Activated naive CD4-positive, alpha-beta T cell (primary cell): ENCODE data around the gene SLC4A5.

Source experiments
- DNase-seq, 4 experiments: peaks; one replicate each; lab custom pipeline; 2025; lab: John Stamatoyannopoulos, UW

The SLC4A5 gene

DNA sequence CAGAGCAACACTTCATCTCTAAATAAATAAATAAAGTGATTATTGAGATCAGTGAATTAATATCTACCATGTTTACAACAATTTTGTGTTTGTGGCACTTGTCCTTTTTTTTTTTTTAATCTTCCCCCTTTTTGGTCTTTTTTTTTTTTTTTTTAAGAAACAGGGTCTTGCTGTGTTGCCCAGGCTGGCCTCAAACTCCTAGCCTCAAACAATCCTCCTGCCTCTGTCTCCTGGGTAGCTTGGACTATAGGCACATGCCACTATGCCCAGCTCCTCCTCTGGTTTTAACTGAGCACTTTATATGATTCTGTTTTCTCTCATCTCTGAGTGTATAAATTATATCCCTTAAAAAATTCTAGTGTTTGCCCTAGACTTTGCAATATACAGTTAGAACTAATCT lies 30.3 kb downstream of the SLC4A5 start:
- no peak for DNase-seq

DNA sequence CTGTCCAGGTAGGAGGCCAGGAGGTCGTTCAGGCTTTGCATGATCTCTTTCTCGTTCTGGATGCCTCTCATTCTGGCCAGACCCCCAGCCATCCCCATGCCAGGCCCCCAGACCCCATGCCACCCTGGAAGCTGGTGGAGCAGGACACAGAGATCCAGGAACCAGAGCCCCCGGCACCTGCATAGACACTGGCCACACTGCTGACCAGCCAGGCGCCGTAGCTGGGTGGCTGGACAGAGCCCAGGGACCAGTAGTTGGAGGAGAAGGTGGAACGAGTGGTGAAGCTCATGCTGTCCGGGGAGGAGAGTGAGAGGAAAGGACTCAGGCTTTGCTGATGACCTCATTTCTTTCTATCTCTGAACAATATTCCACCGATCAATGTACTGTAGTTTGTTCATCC lies 35.5 kb downstream of the SLC4A5 start:
- DNase-seq, result no peak

DNA sequence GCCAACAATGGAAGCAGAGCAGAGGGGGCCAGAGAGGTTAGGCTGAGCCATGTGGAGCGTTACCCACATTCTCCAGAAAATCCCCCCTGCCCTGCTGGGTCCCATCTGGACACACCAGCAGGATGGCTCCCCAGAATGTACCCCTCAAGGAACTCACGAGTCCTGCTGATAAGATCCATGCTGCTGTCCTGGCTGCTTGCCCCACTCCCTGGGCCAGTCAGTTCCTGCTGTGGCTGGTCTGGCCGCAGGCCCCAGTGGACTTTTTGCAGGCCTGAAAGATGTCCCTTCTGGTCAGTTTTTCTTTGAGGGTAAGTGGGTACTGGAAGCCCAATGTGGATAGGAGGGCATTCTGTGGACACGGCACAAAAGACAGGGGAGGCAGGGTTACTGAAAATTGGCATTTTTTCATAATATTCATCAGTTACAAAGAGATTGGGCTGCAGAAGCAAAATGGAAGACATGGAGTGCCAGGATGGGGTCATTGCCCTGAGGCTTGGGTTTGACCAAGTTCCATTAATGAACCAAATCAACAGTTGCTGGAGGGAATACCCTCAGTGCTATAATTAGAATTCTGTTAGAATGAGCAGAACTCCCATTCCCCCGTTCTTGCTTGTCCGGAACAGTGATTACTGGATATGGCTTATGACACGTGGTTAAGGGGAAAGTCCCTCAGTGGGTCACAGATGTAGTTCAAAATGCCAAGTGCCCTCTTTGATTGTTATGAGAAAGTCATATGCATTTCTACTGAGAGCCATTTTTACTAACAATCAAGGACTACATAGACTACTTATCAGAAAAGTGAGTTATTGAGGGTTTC lies 38.7 kb downstream of the SLC4A5 start:
- DNase-seq, result no peak

DNA sequence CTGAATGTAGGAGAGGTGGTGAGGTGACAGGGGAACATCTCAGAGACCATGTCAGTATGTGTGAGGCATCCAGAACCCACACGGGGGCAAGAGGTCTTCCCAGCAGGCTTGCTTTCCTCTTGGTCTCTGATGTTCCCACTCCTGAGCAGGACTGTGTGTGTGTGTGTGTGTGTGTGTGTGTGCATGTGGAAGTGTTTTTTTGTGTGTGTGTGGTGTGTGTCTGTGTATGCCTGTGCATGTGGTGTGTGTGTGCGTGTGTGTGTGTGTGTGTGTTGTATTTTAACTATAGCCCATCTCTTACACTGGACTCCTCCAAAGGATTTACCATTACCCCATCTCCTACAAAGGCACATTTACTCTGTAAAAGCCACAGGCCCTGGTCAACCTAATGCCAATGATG lies 40.4 kb downstream of the SLC4A5 start:
- no peak for DNase-seq

DNA sequence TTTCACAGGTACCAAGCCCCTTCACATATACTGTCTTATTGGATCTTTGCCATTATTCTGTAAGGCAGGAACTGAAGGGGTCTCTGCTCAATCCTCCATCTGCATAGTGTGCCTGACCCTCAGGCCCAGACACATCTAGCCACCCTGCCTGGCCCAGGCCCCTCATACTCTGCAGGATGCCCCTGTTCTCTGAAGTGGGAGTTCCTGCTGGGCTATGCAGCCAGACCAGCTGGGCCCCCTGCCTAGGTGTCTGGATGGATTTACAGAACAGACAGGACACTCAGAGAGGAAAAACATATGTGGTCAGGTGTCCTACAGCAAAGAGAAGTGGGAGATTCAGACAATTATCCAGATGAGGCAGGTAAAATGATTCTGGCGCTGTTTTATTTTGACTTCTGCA lies 42.0 kb downstream of the SLC4A5 start:
- no peak for DNase-seq

DNA sequence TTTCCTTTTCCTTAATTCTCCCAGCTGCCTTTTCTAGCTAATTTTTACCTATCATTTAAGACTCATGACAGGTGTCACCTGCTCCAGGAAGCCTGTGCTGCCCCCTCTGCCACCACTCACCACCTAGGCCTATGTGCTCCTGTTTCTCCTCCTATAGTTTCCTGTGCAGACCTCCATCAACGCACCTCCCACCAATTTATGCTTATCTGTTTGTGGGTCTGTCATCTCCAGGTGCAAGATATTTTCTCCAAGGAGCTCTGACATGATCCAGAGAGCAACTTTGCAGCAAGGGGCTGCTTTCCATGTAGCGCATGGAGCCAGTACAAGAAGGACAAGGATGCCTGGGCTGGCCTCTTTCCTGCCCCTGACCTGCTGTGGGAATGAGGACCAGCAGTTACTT lies 42.7 kb downstream of the SLC4A5 start:
- DNase-seq, result no peak

DNA sequence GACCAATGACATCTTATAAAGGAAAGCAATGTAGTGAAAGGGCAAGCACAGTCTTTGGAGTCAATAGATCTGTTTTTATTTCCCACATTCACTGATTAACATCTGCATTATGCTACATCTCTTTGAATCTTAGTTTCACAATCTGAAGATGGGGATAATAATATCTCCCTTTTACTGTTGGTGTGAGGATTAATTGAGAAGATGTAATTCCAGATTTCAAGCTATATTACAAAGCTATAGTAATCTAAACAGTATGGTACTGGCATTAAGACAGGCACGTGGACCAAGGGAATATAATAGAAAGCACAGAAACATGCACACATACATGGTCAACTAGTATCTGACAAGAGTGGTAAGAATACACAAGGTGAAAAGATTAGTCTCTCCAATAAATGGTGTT lies 45.3 kb downstream of the SLC4A5 start:
- no peak for DNase-seq

DNA sequence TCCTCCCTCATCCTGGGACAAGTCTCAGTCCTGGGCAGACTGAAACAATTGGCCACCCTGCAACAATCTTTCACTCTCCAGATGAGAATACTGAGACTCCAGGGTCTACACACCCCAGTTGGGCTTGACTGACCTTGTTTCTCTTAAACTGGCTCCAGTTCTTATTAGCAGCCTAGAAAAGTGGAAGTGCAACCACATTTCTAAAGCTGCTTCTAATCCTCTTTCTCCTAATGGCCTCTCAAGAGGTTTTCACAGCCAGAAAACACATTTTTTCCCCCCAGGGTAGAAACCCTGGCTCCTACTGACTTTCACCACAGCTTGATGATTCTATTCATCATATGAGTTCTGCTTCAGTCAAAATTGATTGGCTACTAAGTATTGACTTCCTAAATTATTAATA lies 45.8 kb downstream of the SLC4A5 start:
- DNase-seq, result no peak

DNA sequence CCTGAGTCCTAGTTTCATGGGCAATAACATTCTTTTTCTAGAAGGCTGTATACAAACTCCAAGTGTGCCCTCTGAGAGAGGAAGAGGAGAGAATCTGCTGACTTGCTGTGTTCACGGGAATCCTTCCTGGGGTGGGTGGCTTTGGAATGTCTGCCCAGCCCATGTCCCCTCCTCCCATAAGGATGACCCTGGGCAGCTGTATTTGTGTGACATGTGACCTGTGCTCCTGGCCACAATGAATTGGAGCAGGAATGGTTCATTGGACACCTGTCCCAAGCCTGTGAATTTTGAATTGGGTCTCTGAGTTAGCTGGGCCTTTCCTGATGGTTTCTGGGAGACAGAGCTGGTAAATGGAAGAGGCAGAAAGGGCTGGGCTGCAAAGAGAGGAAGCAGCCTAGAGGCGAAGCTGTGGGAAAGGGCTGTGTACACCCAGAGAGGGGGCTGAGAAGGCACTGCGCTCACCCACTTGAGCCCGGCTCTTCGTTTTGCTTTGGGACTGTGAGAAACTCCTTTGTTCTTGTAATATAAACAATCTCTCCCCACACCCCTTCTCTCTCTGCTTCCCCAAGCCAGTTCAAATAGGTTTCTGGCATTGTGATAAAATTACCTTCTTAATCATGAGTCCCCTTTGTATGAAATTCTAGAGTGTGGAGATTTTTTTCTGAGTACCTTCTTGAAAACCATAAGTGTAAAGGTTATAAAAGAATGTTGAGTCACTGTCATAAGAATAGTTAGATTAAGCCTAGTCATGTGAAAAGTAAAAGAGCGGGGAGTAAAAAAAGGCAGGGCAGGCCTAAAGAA lies 49.8 kb downstream of the SLC4A5 start:
- no peak for DNase-seq

DNA sequence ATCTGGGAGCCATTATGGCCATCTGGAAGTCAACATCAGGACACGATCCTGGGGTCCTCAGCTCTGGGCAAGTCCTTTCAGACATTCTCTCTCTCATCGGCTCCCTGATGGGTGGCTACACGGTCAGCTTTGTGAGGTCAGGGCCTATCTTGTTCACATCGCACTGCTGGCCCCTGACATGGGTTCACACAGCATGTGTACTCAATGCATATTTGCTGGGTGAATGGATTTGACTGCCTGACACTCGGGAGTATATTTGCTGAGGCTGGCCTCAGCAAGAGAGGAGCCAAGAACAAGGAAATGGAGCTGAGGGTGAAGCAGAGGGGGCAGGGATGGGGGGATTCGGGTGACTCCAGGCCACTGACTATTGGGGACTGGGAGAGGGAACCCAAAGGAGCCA lies 50.5 kb downstream of the SLC4A5 start:
- no peak for DNase-seq

DNA sequence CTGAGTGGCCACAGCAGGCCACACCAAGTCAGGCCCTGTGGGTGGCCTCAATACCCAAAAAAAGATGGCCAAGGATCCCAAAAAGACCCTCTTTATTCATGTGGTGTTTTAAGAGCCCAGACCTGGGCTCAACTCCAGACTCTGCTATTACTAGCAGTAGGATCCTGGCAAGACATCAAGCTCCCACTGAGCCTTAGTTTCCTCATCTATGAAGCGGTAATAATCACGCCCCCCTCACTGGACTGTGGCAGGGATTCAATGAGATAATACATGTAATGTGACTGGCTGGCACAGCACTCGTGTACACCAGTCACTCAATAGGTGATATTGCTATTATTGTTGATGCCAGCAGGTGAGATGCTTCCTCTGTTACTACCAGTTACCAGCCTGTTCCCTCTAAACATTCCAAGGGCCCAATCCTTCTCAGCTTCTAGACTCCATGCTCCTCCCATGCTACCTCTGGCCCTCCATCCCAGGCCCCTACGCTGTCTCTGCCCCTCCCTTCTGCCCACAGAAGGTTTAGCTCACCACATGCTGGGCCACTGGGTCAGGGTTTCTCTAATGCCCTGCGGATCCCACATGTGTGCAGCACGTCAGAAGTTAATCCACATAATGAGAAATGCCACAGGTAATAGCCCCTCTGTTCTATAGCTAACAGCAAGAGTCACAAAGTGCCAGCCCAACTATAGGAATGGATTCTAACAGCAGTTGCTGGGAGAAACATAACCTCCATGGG lies 51.2 kb downstream of the SLC4A5 start:
- DNase-seq, result no peak

DNA sequence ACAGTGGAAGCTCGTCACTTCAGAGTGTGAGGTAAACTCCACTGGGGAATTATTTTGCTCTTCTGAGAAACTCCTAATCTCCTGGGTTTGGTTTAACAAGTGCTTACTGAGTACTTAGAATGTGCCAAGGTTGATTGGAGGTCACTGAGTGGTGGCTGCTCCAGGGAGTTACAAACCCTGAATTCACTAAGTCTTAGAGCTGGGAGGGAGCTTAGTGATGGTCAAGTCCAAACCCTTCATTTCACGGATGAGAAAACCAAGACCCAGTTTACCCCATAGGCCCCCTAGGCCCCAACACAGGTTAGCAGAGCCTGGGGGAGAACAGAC lies 52.0 kb downstream of the SLC4A5 start:
- DNase-seq, result no peak

DNA sequence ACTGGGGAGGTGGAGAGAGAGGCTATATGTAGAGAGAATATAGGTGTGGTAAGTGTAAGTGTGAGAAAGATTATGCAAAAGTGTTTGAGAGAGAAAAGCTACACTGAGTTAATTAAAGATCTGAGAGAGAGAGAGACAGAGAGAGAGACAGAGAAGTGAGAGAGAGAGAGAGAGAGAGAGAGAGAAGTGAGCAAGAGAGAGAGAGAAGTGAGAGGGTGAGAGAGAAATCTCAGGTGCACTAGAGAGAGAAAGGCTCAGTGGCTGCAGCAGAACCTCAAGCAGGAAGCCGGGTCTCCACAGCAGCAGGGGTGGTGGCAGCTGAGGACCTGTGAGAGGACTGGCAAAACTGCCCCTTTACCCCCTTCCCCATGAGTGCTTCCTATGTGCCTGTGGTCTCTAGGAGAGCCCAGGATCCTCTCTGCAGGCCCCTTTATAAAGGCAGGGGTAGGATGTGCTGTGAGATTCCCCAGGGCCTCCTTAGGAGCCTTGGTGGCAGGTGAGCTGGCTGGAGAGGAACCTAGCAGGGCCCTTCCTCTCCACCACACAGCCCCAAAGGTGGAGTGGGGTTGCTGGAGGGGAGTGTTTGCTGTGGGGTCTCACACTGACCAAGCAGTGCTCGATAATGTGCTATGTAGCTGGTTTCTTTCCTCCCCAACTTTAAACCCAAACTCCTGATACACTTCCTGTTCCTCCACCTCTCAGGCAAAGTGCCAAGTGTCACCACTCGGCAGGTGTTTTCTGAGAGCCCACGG lies 52.6 kb downstream of the SLC4A5 start:
- DNase-seq, result peak in 2 of 4 experiments; percentile 17

DNA sequence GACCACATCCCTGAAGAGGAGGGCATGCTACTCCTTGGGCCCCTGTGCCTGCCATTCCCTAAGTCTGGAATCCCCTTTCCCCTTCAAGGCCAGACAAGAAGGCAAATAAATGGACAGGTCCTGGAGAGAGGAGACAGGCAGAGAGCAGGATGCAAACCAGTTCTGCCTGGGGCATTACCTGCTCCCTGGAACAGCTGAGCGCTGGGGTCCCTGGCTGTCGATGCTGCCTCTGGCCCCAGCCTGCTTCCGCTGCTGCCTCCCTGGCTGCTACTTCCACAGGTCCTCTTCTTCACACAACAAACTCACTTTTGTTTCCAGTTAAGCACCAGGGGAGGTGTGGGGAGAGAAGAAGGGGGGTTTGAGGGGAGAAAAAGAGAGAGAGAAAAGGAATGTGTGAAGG lies 53.1 kb downstream of the SLC4A5 start:
- peak in 1 of 4 experiments; percentile 2 for DNase-seq

DNA sequence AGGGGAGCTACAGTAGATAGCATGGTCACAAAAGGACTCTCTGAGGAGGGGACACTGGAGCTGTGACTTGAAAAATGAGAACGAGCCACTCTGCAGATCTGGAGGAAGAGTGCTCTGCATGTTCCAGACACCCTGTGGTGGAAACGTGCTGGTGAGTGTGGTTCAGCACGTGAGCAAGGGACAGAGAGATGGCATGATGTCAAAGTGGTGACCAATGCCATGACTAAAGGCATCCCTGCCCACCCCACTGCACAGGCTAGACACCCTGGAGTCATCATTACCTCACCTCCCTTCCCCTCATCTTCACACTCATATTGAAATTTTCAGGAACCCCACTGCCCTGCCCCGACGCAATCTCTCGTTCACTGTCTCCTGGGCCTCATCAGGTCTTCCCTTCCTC lies 56.5 kb downstream of the SLC4A5 start:
- no peak for DNase-seq

DNA sequence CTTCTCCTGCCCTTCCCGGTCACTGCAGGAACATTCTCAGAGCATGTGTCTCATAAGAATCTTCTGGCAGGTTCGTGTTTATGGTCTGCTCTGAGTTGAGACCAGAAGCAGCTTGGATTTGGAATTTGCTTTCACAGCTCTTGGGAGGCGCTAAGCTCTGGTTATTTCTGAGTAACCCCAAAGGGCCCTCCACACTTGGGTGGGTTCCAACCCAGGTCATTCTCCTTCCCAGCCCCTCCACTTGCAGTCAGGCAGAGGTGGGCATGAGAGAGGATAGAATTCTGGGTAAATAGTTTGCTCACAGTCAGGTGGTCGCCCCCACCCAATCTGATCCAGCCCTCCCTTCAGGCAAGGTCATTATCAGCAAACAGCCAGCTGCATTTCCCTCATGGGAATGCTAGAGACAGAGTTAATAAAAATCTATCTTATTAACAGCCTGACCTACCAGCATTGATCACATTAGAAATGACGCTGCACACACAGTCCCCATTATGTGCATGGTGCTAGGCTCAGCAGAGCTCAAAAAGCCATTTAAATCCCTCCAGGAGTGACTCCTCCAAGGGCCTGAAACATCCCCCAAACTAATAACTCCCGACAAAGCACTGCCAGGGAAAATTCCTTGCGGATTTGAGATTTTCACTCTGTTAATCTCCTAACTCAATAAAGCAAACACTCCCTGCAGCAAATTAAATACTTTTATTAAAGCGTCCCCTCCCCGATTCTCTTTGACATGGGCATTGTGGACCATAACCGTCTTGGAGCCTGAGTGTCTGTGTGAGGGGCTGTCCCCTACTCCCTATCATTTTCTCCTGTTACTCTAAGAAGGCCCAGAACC lies 61.9 kb downstream of the SLC4A5 start:
- no peak for DNase-seq

DNA sequence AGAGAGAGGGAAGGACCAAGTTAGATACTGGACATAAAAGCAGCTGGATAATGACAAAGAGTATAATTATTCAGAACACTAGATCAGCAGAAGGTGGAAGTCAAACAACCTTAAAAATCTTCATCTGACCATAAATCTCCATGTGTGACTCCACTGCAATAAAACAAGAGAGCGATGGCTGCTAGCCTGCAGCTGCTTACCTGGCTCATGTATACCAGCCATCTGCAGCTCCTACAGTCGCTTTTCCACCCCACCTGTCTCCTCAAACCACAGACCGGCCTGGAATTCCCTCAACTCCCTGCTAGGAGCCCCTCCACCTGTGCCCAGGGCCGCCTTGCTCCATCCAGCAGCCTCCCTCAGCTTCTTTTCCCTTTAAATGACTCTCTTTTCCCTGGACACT lies 64.5 kb downstream of the SLC4A5 start:
- DNase-seq, result no peak

DNA sequence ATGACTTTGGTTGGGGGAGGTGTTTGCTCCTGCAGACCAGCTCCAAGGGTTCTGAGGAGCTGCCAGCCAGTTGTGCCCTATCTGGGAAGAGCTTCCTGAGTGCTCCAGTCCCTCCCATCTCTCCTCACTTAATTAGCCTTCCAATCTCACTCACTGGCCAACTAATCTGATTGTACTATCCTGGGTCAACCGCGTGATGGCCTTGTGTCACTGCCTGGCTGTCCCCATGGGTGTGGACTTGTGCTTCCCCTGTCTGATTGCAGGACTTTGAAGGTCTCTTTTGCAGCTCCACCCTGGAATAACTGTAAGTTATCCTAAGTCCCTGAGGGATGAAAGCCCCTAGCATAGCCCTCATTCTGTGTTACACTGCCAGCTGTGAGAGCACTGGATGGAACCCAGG lies 65.0 kb downstream of the SLC4A5 start:
- DNase-seq, result no peak

DNA sequence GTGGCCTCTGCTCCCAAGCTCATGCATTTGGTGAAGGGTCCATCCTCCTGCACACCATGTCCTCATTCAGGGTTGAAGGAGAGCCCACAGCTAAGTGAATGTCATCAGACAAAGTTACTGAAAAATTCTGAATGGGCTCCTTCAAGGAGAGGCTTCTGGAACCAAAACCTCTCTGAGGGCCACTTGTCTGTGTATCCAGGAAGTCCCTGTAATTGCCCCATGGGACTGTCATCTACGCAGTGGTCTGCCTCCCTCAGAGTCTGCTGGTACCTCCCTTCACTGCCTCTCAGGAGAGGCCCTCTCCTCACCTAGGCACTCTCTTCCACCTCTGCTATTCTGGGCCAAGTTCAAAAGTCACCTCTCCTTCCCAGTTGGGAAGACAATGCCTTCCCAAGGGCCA lies 68.0 kb downstream of the SLC4A5 start:
- DNase-seq, result no peak

DNA sequence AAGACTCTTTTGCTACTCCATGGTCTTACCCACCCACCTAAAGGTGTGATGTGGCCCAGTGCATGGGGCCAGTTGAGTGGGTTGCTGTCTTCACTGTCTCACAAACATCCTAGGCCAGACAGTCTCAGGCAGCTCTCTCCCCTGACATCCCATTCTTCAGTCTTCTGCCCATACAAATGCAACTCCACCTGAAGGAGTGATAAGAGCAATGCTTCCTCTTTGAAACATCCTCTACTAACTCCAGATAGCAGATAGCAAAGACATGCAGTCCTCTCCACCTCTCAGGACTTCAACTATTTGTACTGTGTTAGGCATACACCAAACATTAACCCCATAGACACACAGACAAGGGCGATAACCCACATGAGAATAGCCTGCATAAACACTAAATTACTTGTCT lies 73.5 kb downstream of the SLC4A5 start:
- no peak for DNase-seq

DNA sequence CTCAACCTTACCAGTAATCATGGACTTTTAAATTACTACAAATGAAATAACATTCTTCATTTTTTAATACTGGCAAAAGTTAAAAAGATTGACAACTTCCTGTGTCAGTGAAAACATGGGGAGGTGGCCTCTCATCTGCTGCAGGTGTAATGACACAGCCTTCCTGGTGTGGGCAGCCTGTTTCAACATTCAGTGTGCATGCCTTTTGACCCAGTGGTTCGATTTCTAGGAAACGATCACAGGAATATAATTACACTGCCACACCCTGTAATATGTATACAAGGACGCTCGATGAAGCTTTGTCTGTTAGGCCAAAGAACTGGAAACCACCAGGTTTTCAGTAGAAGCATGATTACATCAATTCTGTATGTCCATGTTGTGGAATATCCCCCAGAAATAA lies 76.1 kb downstream of the SLC4A5 start:
- peak in 2 of 4 experiments; percentile 7 to 27 for DNase-seq
